ENCODE data around the gene CCDC57. TPM values are rescaled to one million over a fixed set of nuclear protein-coding genes. Genes with fewer than 3 reads are reported as not detected.

Gene CCDC57
- total RNA-seq, 1 donor from 2014 or later = 50.6 TPM

- ATAC-seq (no peak), DNase-seq (ENCODE audit: low spot score) (no peak)
- intact Hi-C loops (cut with DNase I) = no loop called here
These were observed 139.8 kb downstream of the CCDC57 start for GRCh38 chr17:82072827-82073226.

GRCh38 chr17:82070611-82071010, 142.0 kb downstream of the CCDC57 start:
- intact Hi-C loops (cut with DNase I) = no loop called here
- no peak for ATAC-seq
- no peak for DNase-seq (ENCODE audit: low spot score)

GRCh38 chr17:82065638-82066303, 146.9 kb downstream of the CCDC57 start, which contains the start of gene DUS1L:
Gene DUS1L, minus strand, starts transcription at chr17:82065804. Its CDS starts 745 bp downstream, at chr17:82065059.
- peak; percentile 81 for ATAC-seq
- intact Hi-C loops (cut with DNase I) = no loop called here
- DNase-seq (ENCODE audit: low spot score) = peak; percentile 84

GRCh38 chr17:82065193-82065637, 147.4 kb downstream of the CCDC57 start:
- ATAC-seq (no peak), DNase-seq (ENCODE audit: low spot score) (no peak)
- intact Hi-C loops (cut with DNase I) = no loop called here

- ATAC-seq = no peak
- intact Hi-C loops (cut with DNase I) = no loop called here
- no peak for DNase-seq (ENCODE audit: low spot score)
These were observed 148.0 kb downstream of the CCDC57 start for GRCh38 chr17:82064433-82065192.

GRCh38 chr17:82063424-82064415, 148.9 kb downstream of the CCDC57 start:
- intact Hi-C loops (cut with DNase I) = no loop called here
- ATAC-seq = no peak
- DNase-seq (ENCODE audit: low spot score) = no peak

GRCh38 chr17:82062984-82063368, 149.7 kb downstream of the CCDC57 start:
- intact Hi-C loops (cut with DNase I) = no loop called here
- ATAC-seq (no peak), DNase-seq (ENCODE audit: low spot score) (no peak)

- DNase-seq (ENCODE audit: low spot score) (no peak), ATAC-seq (no peak)
- intact Hi-C loops (cut with DNase I) = no loop called here
These were observed 150.3 kb downstream of the CCDC57 start for GRCh38 chr17:82062076-82062983.

- no peak for DNase-seq (ENCODE audit: low spot score)
- ATAC-seq = no peak
- intact Hi-C loops (cut with DNase I) = no loop called here
These were observed 151.4 kb downstream of the CCDC57 start for GRCh38 chr17:82061047-82061925.

GRCh38 chr17:82060614-82061013, 152.0 kb downstream of the CCDC57 start:
- ATAC-seq (no peak), DNase-seq (ENCODE audit: low spot score) (no peak)
- intact Hi-C loops (cut with DNase I) = no loop called here

GRCh38 chr17:82060001-82060380, 152.7 kb downstream of the CCDC57 start:
- no peak for DNase-seq (ENCODE audit: low spot score)

GRCh38 chr17:82059272-82060000, 153.2 kb downstream of the CCDC57 start:
- intact Hi-C loops (cut with DNase I) = no loop called here
- ATAC-seq (no peak), DNase-seq (ENCODE audit: low spot score) (no peak)

More at GRCh38 chr17:82060001-82060380, 152.7 kb downstream of the CCDC57 start:
- ATAC-seq = no peak
- intact Hi-C loops (cut with DNase I) = no loop called here

GRCh38 chr17:82058855-82059249, 153.8 kb downstream of the CCDC57 start:
- no peak for DNase-seq (ENCODE audit: low spot score)
- intact Hi-C loops (cut with DNase I) = no loop called here
- ATAC-seq = no peak

- intact Hi-C loops (cut with DNase I) = no loop called here
- DNase-seq (ENCODE audit: low spot score) = no peak
These were observed 154.3 kb downstream of the CCDC57 start for GRCh38 chr17:82058230-82058854.

GRCh38 chr17:82056729-82057621, 155.7 kb downstream of the CCDC57 start:
- DNase-seq (ENCODE audit: low spot score) = no peak
- intact Hi-C loops (cut with DNase I) = no loop called here
- ATAC-seq = no peak

More at GRCh38 chr17:82058230-82058854, 154.3 kb downstream of the CCDC57 start:
- ATAC-seq = no peak
